Brain microvascular endothelial cell (primary cell): Measurements from ENCODE around the gene THUMPD3.

Experiments
- DNase-seq: peaks from one replicate; pipeline ENCODE4 v3.0.0-alpha.2; 2020
- H3K27ac ChIP-seq: fragments of 250-450 bp; sonication (Bioruptor Pico); 2 replicates; pipeline ENCODE4 v1.5.1; 2020; ENCODE audit warnings: mild to moderate bottlenecking, moderate library complexity
- H3K27me3 ChIP-seq: fragments of 250-450 bp; sonication (Bioruptor Pico); replicated peaks from 2 replicates; pipeline ENCODE4 v1.5.1; 2020; ENCODE audit warnings: mild to moderate bottlenecking
- H3K36me3 ChIP-seq: fragments of 250-450 bp; sonication (Bioruptor Pico); replicated peaks from 2 replicates; pipeline ENCODE4 v1.5.1; 2020; ENCODE audit warnings: mild to moderate bottlenecking
- H3K4me3 ChIP-seq: 2 replicates; pipeline ENCODE4 v1.5.1; 2011; ENCODE audit warnings: low read depth, mild to moderate bottlenecking, control low read depth, low read length, moderate library complexity
- CTCF ChIP-seq: IDR thresholded peaks from 2 replicates; pipeline ENCODE4 v1.5.1; 2011; ENCODE audit warnings: low read depth, mild to moderate bottlenecking, moderate library complexity, low read length, control low read depth, inconsistent platforms; ENCODE audit errors: missing control alignments
- in situ Hi-C: cut with HindIII; loops from 2 replicates; pipeline ENCODE4 v1.10.0; 2017; ENCODE audit warnings: low sequenced_read_pairs, low pct_ligation_motif_present

The THUMPD3 gene

GRCh38 chr3:9399746-9400145 is 36.9 kb downstream of the THUMPD3 start:
- in situ Hi-C loops, result no loop called here
- peaks cover 6% of the 10 kb centered on the region for H3K36me3 ChIP-seq
- peak overlapping the region; percentile 97 for H3K4me3 ChIP-seq
- peak overlapping the region; percentile 98 for H3K27ac ChIP-seq
- DNase-seq, result peak; percentile 94
- H3K27me3 ChIP-seq, result no peaks in the 10 kb centered on the region
- TF ChIP-seq CTCF, result peak; percentile 42

GRCh38 chr3:9400616-9401015 is 37.8 kb downstream of the THUMPD3 start:
- H3K4me3 ChIP-seq, result peak overlapping the region; percentile 12
- TF ChIP-seq CTCF, result no peak
- peaks cover 2% of the 10 kb centered on the region for H3K36me3 ChIP-seq
- H3K27ac ChIP-seq, result peak overlapping the region; percentile 7
- H3K27me3 ChIP-seq, result no peaks in the 10 kb centered on the region
- DNase-seq, result no peak
- in situ Hi-C loops, result no loop called here

GRCh38 chr3:9401986-9402385 is 39.1 kb downstream of the THUMPD3 start:
- peaks cover 2% of the 10 kb centered on the region for H3K36me3 ChIP-seq
- peak overlapping the region; percentile 39 for H3K27ac ChIP-seq
- no peak for DNase-seq
- TF ChIP-seq CTCF, result no peak
- H3K27me3 ChIP-seq, result no peaks in the 10 kb centered on the region
- H3K4me3 ChIP-seq, result peak overlapping the region; percentile 13
- in situ Hi-C loops, result no loop called here

- H3K27me3 ChIP-seq, result no peaks in the 10 kb centered on the region
- peak; percentile 43 for DNase-seq
- no peak for TF ChIP-seq CTCF
- in situ Hi-C loops, result no loop called here
- H3K4me3 ChIP-seq, result peak overlapping the region; percentile 13
- peaks cover 2% of the 10 kb centered on the region for H3K36me3 ChIP-seq
- H3K27ac ChIP-seq, result peak overlapping the region; percentile 39
Measured at GRCh38 chr3:9402410-9403228, 39.8 kb downstream of the THUMPD3 start.

- Histone ChIP-seq H3K4me3 (no peak overlapping the region), H3K27ac (no peak overlapping the region), H3K36me3 (no peaks in the 10 kb centered on the region), H3K27me3 (no peaks in the 10 kb centered on the region)
- TF ChIP-seq CTCF, result no peak
- in situ Hi-C loops, result no loop called here
- DNase-seq, result no peak
Measured at GRCh38 chr3:9403463-9403862, 40.6 kb downstream of the THUMPD3 start.

GRCh38 chr3:9404680-9405079 is 41.8 kb downstream of the THUMPD3 start:
- DNase-seq, result no peak
- Histone ChIP-seq H3K27me3 (no peaks in the 10 kb centered on the region), H3K4me3 (no peak overlapping the region), H3K27ac (no peak overlapping the region), H3K36me3 (no peaks in the 10 kb centered on the region)
- in situ Hi-C loops, result no loop called here
- peak; percentile 32 for TF ChIP-seq CTCF
